Right hindlimb (tissue), 1 donor: ENCODE measurements around the gene RTN4R.

Experiments used
- DNase-seq: peaks from one replicate; pipeline ENCODE4 v3.0.0-alpha.2; 2018

Gene RTN4R

DNA sequence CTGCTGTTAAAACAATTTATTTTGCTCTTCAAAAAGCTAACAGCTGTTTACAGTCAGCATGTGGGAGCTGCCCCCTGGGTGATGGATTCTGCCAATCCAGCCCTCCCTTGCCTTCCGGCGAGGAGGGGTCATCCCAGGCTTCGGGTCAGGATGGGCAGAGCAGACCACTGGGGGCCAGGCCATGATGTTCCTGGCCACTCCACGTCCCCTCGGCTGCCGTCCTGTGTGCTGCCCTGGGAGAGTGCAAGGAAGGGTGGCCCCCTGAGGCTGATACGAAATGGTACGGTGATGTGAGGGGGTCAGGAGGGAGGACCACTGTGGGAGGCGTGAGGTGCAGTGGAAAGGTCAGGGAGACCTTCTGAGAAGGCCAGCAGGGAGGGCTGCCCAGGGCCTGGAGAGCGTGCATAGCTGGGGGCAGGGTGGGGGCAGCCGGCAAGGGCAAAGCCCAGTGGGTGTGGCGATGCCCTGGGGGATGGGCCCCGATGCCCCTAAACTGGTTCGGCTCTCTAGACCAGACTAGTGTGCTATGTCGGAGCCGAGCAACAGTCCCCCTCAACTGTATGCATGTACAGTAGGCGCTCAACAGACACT lies 41.3 kb downstream of the RTN4R start:
- DNase-seq: no peak

DNA sequence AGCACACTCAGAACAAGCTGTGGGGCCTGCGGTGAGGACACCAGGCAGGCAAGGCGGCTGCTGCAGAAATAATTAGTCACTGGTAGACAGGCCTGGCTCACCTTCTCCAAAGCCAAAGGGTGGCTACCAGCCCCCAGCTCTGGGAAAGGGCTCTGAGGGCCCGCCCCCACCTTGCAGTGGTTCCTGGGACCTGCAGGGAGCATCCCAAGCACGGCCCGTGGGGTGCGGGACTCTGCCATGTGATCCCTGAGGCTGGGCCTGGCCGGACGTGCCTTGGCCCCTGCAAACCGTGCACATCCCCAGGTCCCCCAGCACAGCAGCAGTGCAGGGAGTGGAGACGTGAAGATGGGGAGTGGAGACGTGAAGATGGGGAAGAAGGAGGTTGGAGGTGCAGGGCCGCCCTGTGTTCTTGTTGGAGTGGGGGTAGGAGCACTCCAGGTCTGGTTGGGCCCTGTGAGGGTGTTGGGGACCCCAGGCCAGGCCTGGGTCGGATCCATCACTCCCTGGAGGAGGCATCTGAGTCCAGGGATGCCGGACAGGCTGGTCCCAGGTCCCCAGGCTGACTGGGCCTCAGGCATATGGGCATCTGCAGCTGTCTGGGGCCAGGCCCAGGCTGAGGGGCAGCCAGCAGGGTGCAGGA lies 41.9 kb downstream of the RTN4R start:
- DNase-seq: no peak

DNA sequence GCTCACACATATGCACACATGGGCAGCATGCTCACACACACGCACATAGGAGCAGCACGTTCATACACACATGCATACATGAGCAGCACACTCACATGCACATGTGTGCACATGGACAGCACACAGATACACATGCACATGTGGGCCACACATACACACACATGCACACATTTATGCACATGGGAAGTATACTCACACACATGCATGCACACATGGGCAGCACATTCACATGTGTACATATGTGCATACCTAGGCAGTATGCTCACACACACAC lies 42.5 kb downstream of the RTN4R start:
- DNase-seq: no peak

DNA sequence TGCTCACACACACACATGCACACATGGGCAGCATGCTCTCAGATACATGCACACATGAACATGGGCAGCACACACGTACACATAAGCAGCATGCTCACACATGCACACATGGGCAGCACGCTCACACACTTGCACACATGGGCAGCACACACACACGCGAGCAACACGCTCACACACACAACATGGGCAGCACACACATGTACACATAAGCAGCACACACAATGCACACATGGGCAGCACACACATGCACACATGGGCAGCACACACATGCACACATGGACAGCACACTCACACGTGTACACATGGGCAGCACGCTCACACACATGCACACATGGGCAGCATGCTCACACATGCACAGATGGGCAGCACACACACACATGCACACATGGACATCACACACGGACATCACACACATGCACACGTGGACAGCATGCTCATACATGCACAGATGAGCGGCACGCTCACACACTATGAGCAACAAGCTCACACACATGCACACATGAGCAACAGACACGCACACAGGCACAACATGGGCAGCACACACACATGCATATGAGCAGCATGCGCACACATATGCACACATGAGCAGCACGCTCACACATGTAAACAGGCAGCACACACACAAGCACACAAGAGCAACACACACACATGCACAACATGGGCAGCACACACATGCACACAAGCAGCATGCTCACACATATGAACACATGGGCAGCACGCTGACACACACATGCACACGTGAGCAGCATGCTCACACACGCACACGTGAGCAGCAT lies 43.0 kb downstream of the RTN4R start:
- DNase-seq: no peak

DNA sequence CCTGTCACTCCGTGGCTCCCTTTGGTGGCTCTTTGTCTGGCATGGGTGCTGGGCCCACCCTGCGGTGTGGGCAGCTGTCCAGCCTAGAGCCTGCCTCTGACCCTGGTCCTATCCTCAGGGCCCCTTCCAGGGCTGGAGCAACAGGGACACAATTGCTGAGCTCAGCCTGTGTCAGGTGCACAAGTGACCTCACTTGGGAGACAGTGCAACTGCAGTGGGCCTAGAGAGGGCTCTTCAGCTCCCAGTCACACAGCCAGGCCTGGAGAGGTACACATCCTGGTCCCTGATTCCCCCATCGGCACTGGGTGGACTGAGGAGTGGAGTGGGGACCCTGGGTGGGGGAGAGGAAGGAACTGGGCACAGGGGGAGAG lies 43.9 kb downstream of the RTN4R start:
- DNase-seq: no peak

DNA sequence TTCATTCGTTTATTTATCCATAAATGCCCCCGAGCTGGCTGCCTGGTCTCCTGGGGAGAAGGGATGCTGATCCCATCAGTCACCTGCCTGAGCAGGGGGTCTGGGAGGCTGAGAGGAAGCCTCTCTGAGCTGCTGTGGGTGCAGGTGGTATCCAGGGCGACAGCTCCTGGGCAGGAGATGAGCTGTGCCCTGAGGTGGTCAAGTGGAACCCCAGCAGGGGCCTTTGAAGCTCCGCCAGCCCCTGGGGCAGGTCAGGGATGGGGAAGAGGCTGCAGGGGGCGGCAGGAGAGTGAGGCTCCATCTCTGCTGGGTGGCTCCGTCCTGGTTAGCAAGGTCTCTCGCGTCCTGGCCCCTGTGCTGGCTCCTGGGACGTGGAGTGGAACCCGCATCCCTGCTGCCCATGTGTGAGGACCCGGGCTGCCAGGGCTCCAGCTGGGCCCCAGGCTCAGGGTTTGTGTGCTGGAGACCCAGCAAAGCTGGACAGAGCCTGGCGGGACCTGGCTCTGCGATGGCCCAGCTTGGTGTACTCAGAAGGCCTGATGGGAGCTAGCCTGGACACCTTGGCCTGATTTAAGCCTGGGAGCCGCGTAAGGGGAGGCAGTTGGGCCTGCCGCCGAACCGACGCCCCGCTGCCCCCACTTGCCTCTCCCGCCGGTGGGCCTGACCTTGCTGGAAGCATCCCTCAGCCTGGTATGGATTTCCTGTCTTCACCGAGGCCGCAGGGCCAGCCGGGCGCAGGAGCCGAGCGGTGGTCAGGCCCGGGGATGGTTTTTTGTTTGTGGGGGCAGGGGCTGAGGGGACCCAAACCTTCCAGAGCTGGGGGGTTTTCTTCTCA lies 44.5 kb downstream of the RTN4R start:
- no peak for DNase-seq

DNA sequence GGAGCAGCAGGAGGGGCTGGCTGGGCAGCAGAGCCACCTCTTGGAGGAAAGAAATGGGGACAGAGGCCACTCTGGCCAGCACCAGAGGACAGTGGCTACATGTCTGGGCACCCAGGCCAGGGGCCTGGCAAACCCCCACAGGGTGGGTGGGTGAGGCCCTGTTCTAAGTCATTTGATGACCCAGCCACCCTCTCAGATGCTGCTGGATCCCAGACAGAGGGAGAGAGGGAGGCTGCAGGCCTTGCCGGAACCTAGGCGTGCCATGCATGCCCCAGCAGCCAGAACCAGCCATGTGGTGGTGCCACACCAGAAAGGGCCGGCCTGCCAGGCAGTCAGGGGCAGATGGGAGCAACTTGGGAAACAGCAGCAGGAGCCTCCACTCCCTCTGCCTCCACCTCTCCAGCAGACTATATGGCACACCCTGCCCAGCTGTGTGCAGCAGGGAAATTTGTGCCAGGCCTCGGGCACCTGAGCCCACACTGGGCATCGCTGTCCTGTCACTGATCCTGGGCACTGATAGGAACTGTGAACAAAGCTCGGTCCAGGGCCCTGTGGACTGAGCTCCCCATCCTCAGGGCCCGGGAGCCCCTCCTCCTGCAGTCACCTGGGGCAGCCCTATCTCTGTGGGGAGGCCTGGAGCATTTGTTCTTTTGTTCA lies 45.2 kb downstream of the RTN4R start:
- DNase-seq: no peak

DNA sequence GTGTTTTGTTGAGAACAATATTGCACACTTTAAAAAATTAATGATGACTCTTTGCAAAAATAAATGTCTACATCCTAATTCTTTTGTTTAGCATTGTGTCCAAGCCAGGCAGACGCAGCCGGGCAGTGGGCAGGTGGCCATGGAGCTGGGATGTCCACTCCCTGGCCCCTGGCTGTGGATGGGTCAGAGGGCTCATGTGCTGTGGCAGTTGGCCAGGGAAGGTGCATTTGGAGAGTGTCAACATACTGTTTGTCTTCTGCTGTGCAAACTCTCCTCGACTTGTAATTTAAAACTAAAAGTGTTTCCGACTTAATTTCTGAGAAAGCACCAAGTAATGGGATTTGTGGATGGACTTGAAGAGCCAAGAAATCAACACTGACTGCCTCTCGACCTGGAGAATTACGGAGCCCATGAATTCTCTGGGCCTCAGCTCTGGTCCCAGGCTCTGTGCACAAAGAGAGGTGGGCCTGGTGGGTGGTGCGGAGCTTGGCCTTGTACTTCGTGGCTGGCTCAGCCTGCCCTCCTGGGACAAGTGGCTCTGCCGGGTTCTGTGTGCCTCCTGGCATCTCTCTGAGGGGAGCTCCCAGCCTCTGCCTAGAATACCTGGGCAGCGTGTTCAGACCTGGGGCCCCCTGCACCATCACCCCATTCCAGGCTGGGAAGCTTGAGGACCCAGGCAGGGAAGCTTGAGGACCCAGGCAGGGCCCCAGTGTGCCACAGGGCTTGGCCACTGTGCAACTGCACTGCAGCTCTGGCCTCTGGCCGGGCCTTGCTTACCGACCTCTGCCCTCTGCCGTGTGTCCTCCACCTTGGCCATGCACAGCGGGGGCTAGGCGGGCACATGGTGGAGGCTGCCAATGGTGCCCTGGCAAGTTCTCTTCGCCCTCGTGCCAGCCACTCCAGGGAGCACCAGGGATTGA lies 46.4 kb downstream of the RTN4R start:
- DNase-seq: no peak

DNA sequence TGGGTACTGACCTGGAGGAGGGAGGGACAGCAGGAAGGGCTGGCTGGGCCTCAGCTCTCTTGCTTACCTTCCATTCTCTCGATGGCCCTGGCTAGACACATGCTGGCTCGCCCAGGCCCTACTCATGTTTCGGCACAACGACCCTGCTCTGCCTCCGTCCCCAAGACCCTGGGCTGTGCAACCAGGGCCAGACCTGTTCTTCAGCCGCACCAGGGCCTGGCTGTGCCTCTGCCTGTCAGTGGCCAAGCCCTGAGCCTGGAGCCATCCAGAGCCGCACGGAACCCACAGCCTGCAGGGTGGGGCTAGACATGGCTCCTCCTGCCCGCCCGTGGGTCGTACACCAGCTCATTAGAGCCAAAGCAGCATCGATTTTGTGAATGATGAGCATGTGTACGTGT lies 47.5 kb downstream of the RTN4R start:
- DNase-seq: no peak

DNA sequence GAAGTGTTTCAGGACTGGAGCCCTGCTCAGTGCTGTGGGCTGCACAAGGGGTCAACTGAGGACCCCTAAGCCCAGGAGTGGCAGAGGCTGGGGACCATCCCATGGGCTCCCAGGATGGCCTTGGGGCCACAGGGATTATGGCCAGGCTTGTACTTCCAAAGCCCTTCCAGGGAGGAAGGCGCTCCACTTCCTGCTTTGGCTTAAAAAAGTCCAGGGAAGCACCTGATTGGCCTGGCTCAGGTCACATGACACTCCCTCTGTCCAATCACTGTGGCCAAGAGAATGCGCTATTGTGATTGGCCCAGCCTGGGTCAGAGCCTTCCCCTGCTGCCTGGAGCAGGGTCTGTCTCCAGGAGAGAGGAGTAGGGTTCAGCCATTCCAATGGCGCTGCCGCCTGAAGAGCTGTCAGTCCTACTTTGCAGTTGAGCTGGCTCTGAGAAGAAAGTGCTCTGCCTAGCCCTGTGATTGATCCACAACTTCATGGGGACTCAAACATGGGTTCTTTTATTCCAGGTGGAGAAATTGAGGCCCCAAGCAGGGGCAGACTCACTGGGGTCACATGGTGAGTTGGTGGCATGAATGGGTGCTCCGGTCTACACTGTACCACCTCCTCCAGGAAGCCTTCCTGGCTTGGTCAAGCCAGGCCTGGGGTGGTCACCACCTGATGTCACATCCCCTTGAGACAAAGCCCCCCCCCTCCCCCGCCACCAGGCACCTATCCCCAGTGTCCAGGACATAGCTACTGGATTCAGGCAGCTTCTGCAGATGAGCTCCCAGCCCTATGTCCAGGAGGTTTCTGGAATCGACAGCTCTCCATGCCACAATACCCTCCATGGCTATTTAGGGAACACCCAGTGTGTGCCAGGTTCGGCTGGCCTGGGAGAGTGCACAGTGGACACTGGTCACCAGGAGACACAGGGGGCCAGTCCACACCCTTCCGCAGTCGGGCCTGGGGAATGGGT lies 48.2 kb downstream of the RTN4R start:
- no peak for DNase-seq

DNA sequence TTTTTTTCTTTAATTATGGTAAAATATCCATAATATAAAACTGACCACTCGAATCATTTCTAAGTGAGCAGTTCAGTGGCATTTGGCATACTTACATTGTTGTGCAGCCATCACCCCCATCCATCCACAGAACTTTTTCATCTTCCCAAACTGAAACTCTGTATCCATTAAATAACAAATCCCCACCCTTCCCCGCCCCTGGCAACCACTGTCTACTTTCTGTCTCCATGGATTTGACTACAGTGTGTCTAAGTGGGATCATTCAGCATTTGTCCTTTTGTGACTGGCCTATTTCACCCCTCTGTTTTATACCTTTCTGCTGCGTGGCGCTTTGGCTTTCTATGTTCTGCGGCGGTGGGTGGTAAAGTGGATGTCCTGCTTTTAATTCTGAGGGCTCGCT lies 49.1 kb downstream of the RTN4R start:
- DNase-seq: no peak

DNA sequence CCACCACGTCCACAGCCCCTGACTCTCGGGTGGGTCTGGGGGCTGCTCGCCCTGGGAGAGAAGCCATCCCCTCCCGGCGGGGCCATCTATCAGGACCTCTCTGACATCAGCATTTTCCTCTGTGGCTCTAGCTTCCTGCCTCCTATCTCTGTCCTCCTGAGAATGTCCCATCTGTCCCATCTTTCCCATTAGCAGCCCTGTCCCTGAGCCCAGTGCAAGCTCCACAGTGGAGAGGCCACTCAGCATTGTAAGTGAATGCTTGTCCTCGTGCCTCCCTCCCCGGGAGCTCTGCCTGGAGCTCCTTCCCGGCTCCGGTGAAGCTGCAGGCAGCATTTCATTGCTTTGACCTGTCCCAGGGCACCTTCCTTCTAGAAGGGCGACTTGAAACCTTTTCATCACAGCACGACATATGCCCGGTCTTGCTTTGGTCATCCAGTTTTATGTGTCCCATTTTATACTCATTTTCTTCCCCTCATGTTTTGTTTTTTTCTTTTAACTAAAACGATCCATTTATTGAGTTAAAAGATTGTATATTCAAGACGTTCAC lies 49.7 kb downstream of the RTN4R start:
- no peak for DNase-seq

DNA sequence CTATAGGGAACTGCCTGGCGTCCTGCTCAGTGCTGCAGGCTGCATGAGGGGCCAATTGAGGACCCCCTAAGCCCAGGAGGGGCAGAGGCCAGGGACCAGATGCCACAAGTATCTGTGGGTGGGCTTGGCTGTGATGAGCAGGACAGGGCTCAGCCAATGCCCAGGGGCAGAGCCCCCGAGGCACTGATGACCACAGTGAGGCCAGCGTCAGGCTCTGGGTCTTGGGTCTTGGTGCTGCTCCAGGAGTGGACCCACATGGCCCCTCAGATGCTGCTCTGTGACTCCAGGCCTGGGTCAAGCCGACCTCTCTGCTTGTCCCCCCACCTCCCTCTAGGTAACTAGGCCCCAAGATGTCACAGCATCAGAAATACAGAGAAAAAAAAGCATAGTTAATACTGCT lies 50.6 kb downstream of the RTN4R start:
- DNase-seq: no peak

DNA sequence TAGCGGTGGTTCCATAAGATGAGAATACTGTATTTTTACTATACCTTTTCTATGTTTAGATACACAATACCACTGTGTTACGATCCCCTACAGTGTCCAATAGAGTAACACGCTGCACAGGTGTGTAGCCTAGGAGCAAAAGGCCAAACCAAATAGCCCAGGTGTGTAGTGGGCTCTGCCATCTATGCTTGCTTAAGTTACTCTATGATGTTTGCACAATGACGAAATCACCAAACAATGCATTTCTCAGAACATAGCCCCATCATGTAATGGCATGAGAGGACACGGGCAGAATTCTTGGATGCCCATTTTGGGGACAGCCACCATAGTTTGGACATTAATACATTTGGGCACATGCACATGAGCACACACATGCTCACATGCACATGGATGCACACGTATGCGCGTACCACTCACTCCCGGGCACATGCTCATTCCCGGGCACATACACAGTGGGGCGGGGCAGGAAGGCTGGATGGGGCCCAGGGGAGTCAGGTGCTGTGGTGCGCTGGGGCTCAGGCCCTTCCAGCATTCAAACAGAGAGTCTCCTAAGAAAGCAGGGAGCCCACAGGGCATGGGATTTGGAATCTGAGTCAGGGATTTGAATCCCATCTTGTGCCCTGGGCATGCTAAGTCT lies 51.1 kb downstream of the RTN4R start:
- DNase-seq: no peak

DNA sequence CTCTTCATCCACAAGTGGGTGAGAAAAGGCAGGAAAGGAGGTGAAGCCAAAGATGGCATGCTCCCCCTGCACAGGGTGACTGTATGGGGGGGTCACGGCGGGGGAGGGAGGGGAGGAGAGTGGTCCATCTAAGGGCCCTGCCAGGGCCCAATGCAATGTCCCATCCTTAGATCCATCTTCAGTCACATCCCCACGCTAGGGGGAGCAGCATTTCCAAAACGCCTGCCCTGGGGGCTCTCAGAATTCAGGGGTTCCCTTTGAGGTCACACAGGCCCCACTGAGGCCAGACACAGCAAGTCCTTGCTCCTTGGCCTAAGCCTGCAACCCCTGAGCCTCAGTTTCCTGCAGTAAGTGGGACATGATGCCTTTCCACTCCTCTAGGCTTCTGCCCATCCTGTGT lies 52.4 kb downstream of the RTN4R start:
- no peak for DNase-seq

DNA sequence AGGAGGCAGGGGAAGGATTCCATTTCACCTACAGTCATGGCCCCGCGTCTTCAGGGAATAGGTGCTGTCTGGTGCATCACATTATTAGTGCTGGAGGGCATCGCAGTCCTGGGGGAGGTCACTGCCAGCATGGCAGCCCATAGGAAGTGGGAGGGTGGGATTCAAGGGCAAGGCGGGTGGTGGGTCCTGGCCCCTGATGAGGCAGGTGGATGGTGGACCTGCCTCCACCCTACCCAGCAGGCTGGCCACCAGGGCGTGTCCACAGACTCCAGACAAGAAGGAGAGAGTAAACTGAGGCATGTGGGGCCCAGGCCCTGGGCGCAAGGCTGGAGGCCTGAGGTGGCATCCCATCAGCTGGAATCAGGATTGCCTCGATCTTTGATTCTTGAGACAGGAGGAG lies 53.3 kb downstream of the RTN4R start:
- DNase-seq: no peak

DNA sequence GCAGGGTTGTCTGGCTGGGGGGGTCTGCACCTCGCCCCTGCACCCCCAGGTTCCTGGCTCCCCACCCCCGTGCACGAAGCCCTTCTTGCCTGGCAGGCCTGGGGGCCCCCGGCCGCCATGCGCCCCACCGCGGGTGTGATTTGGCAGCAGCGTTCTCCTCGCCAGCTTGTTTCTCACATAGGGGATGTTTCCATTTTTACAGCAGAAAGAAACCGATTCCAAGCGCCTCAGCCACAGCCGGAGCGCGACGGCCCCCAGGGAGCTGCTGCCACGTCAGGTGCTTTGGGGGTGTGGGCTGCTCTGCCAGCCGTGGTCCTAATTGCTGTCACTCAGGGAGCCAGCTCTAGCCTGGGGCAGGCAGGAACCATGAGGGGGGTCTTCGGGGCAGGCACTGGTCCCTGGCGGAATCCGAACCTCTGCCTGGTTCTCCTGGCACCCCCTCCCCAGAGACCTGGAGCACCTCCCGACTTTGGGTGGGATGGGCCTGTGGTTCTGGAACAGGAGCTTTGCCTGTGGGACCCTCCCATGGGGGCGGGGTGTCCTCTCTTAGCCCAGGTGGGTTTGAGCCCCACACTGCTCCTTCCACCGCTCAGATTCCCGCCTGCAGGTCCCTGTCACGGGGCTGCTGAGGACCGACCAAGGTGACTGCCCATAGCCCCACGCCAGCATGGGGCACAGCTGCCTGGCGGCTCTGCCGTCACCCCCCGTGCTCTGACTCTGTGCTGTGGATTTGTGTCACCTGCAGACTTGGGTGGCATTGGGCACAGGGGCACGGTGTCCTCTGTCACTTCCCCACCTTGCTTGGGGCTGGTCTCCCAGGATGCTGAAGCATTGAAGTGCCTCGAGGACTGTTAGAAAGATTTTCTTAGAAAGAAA lies 54.0 kb downstream of the RTN4R start:
- no peak for DNase-seq

DNA sequence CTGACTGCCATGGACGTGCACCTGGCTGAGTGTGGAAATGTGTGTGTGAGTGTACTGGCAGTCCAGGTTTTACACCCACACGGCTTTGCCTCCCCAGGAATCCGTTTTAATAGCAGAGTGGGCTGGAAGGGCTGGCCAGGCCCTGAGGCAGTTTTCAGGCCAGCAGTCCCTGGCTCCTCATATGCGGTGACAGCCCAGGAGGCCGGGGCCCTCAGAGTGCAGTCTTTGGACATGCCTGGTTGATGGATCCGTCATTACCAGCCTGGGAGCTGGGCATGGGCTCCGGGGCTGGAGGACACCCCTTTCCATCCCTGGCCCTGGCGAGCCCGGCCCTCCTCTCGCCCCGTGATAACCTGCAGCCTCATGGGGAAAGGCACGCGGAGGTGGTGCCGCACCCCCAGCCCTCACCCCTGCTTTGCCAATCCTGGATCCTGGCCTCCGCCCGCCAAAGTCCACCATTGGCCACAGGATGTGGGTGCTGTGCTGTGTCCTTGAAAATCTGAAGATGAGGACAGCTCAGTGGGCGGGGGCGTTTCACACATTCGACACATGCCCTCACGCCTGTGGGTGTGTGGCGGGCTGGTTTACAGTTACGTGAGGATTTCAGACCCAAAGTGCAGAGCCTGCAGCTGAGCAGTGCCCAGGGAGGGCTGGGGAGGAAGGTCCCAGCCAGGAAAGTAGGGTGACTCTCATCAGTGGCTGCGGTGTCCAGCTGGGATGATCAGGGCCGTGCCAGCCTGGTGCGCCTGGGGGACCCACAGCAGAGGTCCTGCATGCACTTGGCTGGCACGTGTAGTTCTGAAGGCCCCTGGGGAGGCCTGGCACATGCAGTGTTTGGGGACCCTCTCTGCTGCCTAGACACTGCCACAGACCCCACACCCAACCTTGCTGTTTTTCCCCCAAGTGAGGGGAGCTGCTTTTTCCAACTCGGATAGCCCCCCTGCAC lies 55.1 kb downstream of the RTN4R start:
- DNase-seq: no peak
